IMR-90 (cell line): Measurements from ENCODE around the gene SELENOP. TPM values are rescaled to one million over a fixed set of nuclear protein-coding genes. Genes with fewer than 3 reads are reported as not detected.

Experiments used
- ATAC-seq: fragments of 200-7000 bp; cut with Tn5 transposase; 2 replicates; pipeline ENCODE4 v1.9.1; 2020; ENCODE audit warnings: low read depth, mild to moderate bottlenecking, moderate library complexity
- BruUV-seq: library from RNA; stranded (reverse); fragments of 400-500 nt; replicated peaks from 2 replicates; lab custom pipeline; 2021; lab: Mats Ljungman, UMichigan
- CTCF ChIA-PET: fragments of 300-600 bp; formaldehyde crosslinking; extraction: SDS; loops from one replicate; lab custom pipeline; 2021; ENCODE audit warnings: antibody characterized with exemption; lab: Yijun Ruan, JAX
- POLR2A ChIA-PET: fragments of 300-600 bp; sonication (Branson Sonifier 250); formaldehyde crosslinking; loops from one replicate; lab custom pipeline; 2022; ENCODE audit warnings: antibody characterized with exemption; ENCODE audit not compliant: unreplicated experiment; lab: Charles Lee
- DNase-seq: peaks from one replicate; pipeline ENCODE4 v3.0.0; 2013
- H2AFZ ChIP-seq: replicated peaks from 2 replicates; pipeline ENCODE3; 2013; ENCODE audit warnings: low read length, mild to moderate bottlenecking; ENCODE audit not compliant: poor library complexity
- H2AK5ac ChIP-seq: 2 replicates; pipeline ENCODE4 v1.6.1; 2013; ENCODE audit warnings: low read depth, low read length, inconsistent platforms
- H2AK9ac ChIP-seq: replicated peaks from 2 replicates; pipeline ENCODE3; 2013; ENCODE audit warnings: mild to moderate bottlenecking, low read depth, low read length, moderate library complexity; ENCODE audit not compliant: poor library complexity
- H2BK120ac ChIP-seq: 2 replicates; pipeline ENCODE4 v1.6.1; 2013; ENCODE audit warnings: low read depth, low read length, inconsistent platforms
- H2BK15ac ChIP-seq: 3 replicates; pipeline ENCODE4 v1.6.1; 2013; ENCODE audit warnings: low read depth, low read length, inconsistent platforms
- H2BK20ac ChIP-seq: 2 replicates; pipeline ENCODE4 v1.6.1; 2013; ENCODE audit warnings: low read depth, mild to moderate bottlenecking, inconsistent platforms, low read length, moderate library complexity
- H2BK5ac ChIP-seq: 2 replicates; pipeline ENCODE4 v1.6.1; 2013; ENCODE audit warnings: mild to moderate bottlenecking, low read depth, low read length, inconsistent platforms; ENCODE audit not compliant: poor library complexity, severe bottlenecking
- H3K14ac ChIP-seq: replicated peaks from 2 replicates; pipeline ENCODE4 v1.6.1; 2013; ENCODE audit warnings: low read depth, low read length, inconsistent platforms
- H3K18ac ChIP-seq: 2 replicates; pipeline ENCODE4 v1.6.1; 2013; ENCODE audit warnings: low read depth, low read length, control low read depth
- H3K23ac ChIP-seq: 2 replicates; pipeline ENCODE4 v1.6.1; 2013; ENCODE audit warnings: low read depth, low read length, inconsistent platforms
- H3K27ac ChIP-seq: 2 replicates; pipeline ENCODE4 v1.5.1; 2013; ENCODE audit warnings: mild to moderate bottlenecking, control low read depth, low read length; ENCODE audit not compliant: insufficient read depth
- H3K27me3 ChIP-seq: 2 replicates; pipeline ENCODE4 v1.6.1; 2013; ENCODE audit warnings: low read length; ENCODE audit not compliant: control insufficient read depth, insufficient read depth
- H3K36me3 ChIP-seq: 2 replicates; pipeline ENCODE4 v1.6.1; 2013; ENCODE audit warnings: low read length, mixed read lengths; ENCODE audit not compliant: control insufficient read depth, insufficient read depth
- H3K4ac ChIP-seq: 2 replicates; pipeline ENCODE4 v1.6.1; 2013; ENCODE audit warnings: low read depth, low read length, inconsistent platforms
- H3K4me1 ChIP-seq: 2 replicates; pipeline ENCODE4 v1.6.1; 2013; ENCODE audit warnings: low read length, mixed read lengths; ENCODE audit not compliant: control insufficient read depth, insufficient read depth
- H3K4me2 ChIP-seq: 2 replicates; pipeline ENCODE4 v1.6.1; 2013; ENCODE audit warnings: low read depth, mild to moderate bottlenecking, control low read depth, low read length, moderate library complexity
- H3K4me3 ChIP-seq: 2 replicates; pipeline ENCODE4 v1.5.1; 2013; ENCODE audit warnings: low read depth, mild to moderate bottlenecking, control low read depth, low read length, moderate library complexity; ENCODE audit not compliant: insufficient read depth
- H3K56ac ChIP-seq: 2 replicates; pipeline ENCODE4 v1.6.1; 2013; ENCODE audit warnings: low read length, inconsistent platforms; ENCODE audit not compliant: insufficient read depth; ENCODE audit errors: extremely low read depth
- H3K79me1 ChIP-seq, 2 experiments: 2 replicates each; pipeline ENCODE4 v1.6.1; 2013; ENCODE audit warnings: low read length in 2 of 2, inconsistent platforms in 1 of 2, low read depth in 1 of 2
- H3K9ac ChIP-seq: 2 replicates; pipeline ENCODE4 v1.6.1; 2013; ENCODE audit warnings: low read depth, low read length, control low read depth
- H3K9me1 ChIP-seq: 2 replicates; pipeline ENCODE4 v1.6.1; 2013; ENCODE audit warnings: low read length, inconsistent platforms; ENCODE audit not compliant: insufficient read depth
- H3K9me3 ChIP-seq: 2 replicates; pipeline ENCODE4 v1.6.1; 2013; ENCODE audit warnings: low read length; ENCODE audit not compliant: control insufficient read depth, insufficient read depth
- H4K20me1 ChIP-seq: 2 replicates; pipeline ENCODE4 v1.6.1; 2013; ENCODE audit warnings: low read length, inconsistent platforms; ENCODE audit not compliant: insufficient read depth
- H4K5ac ChIP-seq: 2 replicates; pipeline ENCODE4 v1.6.1; 2013; ENCODE audit warnings: mild to moderate bottlenecking, low read depth, low read length, control low read depth
- H4K8ac ChIP-seq, 2 experiments: 2 replicates each; pipeline ENCODE4 v1.6.1; 2013; ENCODE audit warnings: low read depth in 2 of 2, low read length in 2 of 2, control low read depth in 1 of 2, inconsistent platforms in 1 of 2
- H4K91ac ChIP-seq: 2 replicates; pipeline ENCODE4 v1.6.1; 2013; ENCODE audit warnings: low read depth, low read length, inconsistent platforms; ENCODE audit not compliant: insufficient read depth
- BHLHE40 ChIP-seq: fragments of 150-350 bp; IDR thresholded peaks from 2 replicates; pipeline ENCODE4 v1.6.1; 2016; ENCODE audit warnings: mild to moderate bottlenecking, low read depth, low read length
- CEBPB ChIP-seq: IDR thresholded peaks from 2 replicates; pipeline ENCODE4 v1.6.1; 2012; ENCODE audit warnings: low read depth, low read length, improper control_type of control experiment
- CHD1 ChIP-seq: IDR thresholded peaks from 2 replicates; pipeline ENCODE4 v1.6.1; 2012; ENCODE audit warnings: low read depth, low read length, improper control_type of control experiment
- CTCF ChIP-seq: conservative IDR thresholded peaks from 2 replicates; pipeline ENCODE4 v1.5.1; 2012; ENCODE audit warnings: mild to moderate bottlenecking, low read depth, low read length, improper control_type of control experiment
- ELK1 ChIP-seq: fragments of 150-350 bp; IDR thresholded peaks from 2 replicates; pipeline ENCODE4 v1.6.1; 2016; ENCODE audit warnings: low read depth, mild to moderate bottlenecking, low read length, moderate library complexity, borderline replicate concordance
- FOS ChIP-seq: fragments of 150-350 bp; IDR thresholded peaks from 2 replicates; pipeline ENCODE4 v1.6.1; 2016; ENCODE audit warnings: low read depth, low read length
- MAFK ChIP-seq: IDR thresholded peaks from 2 replicates; pipeline ENCODE4 v1.6.1; 2012; ENCODE audit warnings: low read depth, low read length, improper control_type of control experiment
- MAZ ChIP-seq: IDR thresholded peaks from 2 replicates; pipeline ENCODE4 v1.6.1; 2012; ENCODE audit warnings: low read depth, mild to moderate bottlenecking, low read length, improper control_type of control experiment, moderate library complexity, borderline replicate concordance
- MXI1 ChIP-seq: IDR thresholded peaks from 2 replicates; pipeline ENCODE4 v1.6.1; 2012; ENCODE audit warnings: low read depth, mild to moderate bottlenecking, low read length, moderate library complexity, borderline replicate concordance
- NFE2L2 ChIP-seq: fragments of 150-350 bp; IDR thresholded peaks from 2 replicates; pipeline ENCODE4 v1.6.1; 2016; ENCODE audit warnings: low read depth, mild to moderate bottlenecking, low read length
- POLR2A ChIP-seq: IDR thresholded peaks from 2 replicates; pipeline ENCODE4 v1.6.1; 2012; ENCODE audit warnings: mild to moderate bottlenecking, low read depth, low read length
- RAD21 ChIP-seq: IDR thresholded peaks from 2 replicates; pipeline ENCODE4 v1.6.1; 2012; ENCODE audit warnings: low read length, improper control_type of control experiment
- RCOR1 ChIP-seq: IDR thresholded peaks from 2 replicates; pipeline ENCODE4 v1.6.1; 2012; ENCODE audit warnings: mild to moderate bottlenecking, low read length, improper control_type of control experiment; ENCODE audit not compliant: insufficient replicate concordance
- RFX5 ChIP-seq: IDR thresholded peaks from 2 replicates; pipeline ENCODE4 v1.8.0; 2012; ENCODE audit warnings: low read depth, mild to moderate bottlenecking, low read length, moderate library complexity
- SMC3 ChIP-seq: fragments of 150-350 bp; IDR thresholded peaks from 2 replicates; pipeline ENCODE4 v1.6.1; 2016; ENCODE audit warnings: low read depth, mild to moderate bottlenecking, antibody characterized with exemption, low read length, moderate library complexity
- USF2 ChIP-seq: fragments of 150-350 bp; IDR thresholded peaks from 2 replicates; pipeline ENCODE4 v1.6.1; 2017; ENCODE audit warnings: mild to moderate bottlenecking, antibody characterized with exemption, low read length, low read depth
- WGBS, 2 experiments: methylation state at CpG; one replicate each; pipeline versions ENCODE4 v1.1.5 to v1.1.7; 2013; ENCODE audit warnings: missing lambda C conversion rate in 2 of 2; ENCODE audit not compliant: insufficient read length in 1 of 2; ENCODE audit errors: extremely low coverage in 2 of 2; 5-methylcytosine and 5-hydroxymethylcytosine counted together
- dilution Hi-C: fragments of 300-500 bp; cut with HindIII; formaldehyde crosslinking; loops from one replicate; pipeline ENCODE4 v1.14.3; 2018; ENCODE audit warnings: low sequenced_read_pairs; ENCODE audit not compliant: unreplicated experiment
- in situ Hi-C: fragments of 300-500 bp; cut with MboI; formaldehyde crosslinking; loops from 3 replicates; pipeline ENCODE4 v1.14.3; 2019; ENCODE audit warnings: low sequenced_read_pairs, inconsistent platforms, mixed read lengths
- intact Hi-C: fragments of 100-400 bp; cut with micrococcal nuclease; formaldehyde crosslinking; loops from 2 replicates; pipeline ENCODE4 v1.10.0; 2022
- polyA plus RNA-seq, 3 experiments: library from polyadenylated mRNA; depleted of rRNA; stranded (reverse); fragments of >200 nt; gene quantifications; 2 replicates each; pipeline ENCODE4 v1.2.3, GENCODE V29; 2012; ENCODE audit warnings: low replicate concordance in 1 of 3
- total RNA-seq: library from RNA; depleted of rRNA; stranded (reverse); fragments of >200 nt; gene quantifications from 2 replicates; pipeline ENCODE4 v1.2.3, GENCODE V29; 2012

SELENOP gene
- total and polyA plus RNA-seq, 2 of the 4 experiments (the other 2 are of a cell fraction): 0.55 to 1.1 TPM

- BruUV-seq: no TSS peak
- dilution Hi-C loops: no loop called here
- Histone ChIP-seq H2BK5ac (no peak overlapping the region), H4K5ac (no peak overlapping the region), H3K4me2 (no peak overlapping the region), H2AFZ (no peak overlapping the region), H3K9me1 (no peaks in the 10 kb centered on the region), H3K27me3 (no peaks in the 10 kb centered on the region), H3K4ac (no peak overlapping the region), H3K36me3 (no peaks in the 10 kb centered on the region), H4K20me1 (no peaks in the 10 kb centered on the region), H3K23ac (no peak overlapping the region), H2BK15ac (no peak overlapping the region), H3K4me1 (no peaks in the 10 kb centered on the region), H2AK5ac (no peak overlapping the region), H3K27ac (no peak overlapping the region), H2BK20ac (no peak overlapping the region), H3K79me1 (no peaks in the 10 kb centered on the region), H3K9me3 (no peaks in the 10 kb centered on the region), H3K18ac (no peak overlapping the region), H4K91ac (no peak overlapping the region), H2AK9ac (no peak overlapping the region), H3K9ac (no peak overlapping the region), H4K8ac (no peak overlapping the region), H3K56ac (no peak overlapping the region), H3K4me3 (no peak overlapping the region), H3K14ac (no peak overlapping the region), H2BK120ac (no peak overlapping the region)
- no peak for ATAC-seq
- CTCF ChIA-PET: no interaction called here
- intact Hi-C loops: no loop called here
- DNase-seq: no peak
- in situ Hi-C loops: no loop called here
- TF ChIP-seq CEBPB: no peak
- TF ChIP-seq FOS: no peak
- no peak for TF ChIP-seq RFX5
- no peak for TF ChIP-seq CHD1
- TF ChIP-seq USF2: no peak
- TF ChIP-seq POLR2A: no peak
- TF ChIP-seq CTCF: no peak
- no peak for TF ChIP-seq BHLHE40
- no peak for TF ChIP-seq MAFK
- no peak for TF ChIP-seq RCOR1
- TF ChIP-seq SMC3: no peak
- TF ChIP-seq RAD21: no peak
- TF ChIP-seq NFE2L2: no peak
- no peak for TF ChIP-seq MAZ
- TF ChIP-seq ELK1: no peak
- TF ChIP-seq MXI1: no peak
- WGBS, 2 experiments: 100% methylated on average over 1 of the region's 1 CpG; no CpG with 5 or more reads in 1 of the 2 experiments
- POLR2A ChIA-PET: no interaction called here
Observed at GRCh38 chr5:42781584-42781983, 30.1 kb downstream of the SELENOP start.
